K562 (cell line): ENCODE data around the gene ADAMTS20. TPM values are rescaled to one million over a fixed set of nuclear protein-coding genes. Genes with fewer than 3 reads are reported as not detected.

ENCODE experiments used
- ATAC-seq: fragments of 200-7000 bp; cut with Tn5 transposase; 3 replicates; pipeline ENCODE4 v1.9.1; 2020; ENCODE audit warnings: moderate library complexity
- BruUV-seq: library from RNA; stranded (reverse); fragments of 400-500 nt; replicated peaks from 2 replicates; lab custom pipeline; 2021; lab: Mats Ljungman, UMichigan
- CTCF ChIA-PET: fragments of 300-600 bp; formaldehyde crosslinking; extraction: SDS; loops from one replicate; lab custom pipeline; 2021; ENCODE audit warnings: low intra/inter-chr PET ratio; lab: Yijun Ruan, JAX
- POLR2A ChIA-PET: fragments of 300-600, 350-650 bp; sonication (Branson Sonifier 250); formaldehyde crosslinking; extraction: SDS; loops from one replicate; lab custom pipeline; 2021; ENCODE audit warnings: antibody characterized with exemption, inconsistent platforms; lab: Yijun Ruan, JAX
- DNase-seq, 4 experiments: peaks; one replicate each; pipeline versions ENCODE4 v3.0.0 to v3.0.0-alpha.2; 2011 to 2018; ENCODE audit warnings: low spot score in 3 of 4, mixed read lengths in 3 of 4; ENCODE audit errors: extremely low read depth in 1 of 4
- FAIRE-seq: peaks from 2 replicates; lab custom pipeline; 2011; peaks lifted over from hg19 to GRCh38; lab: Jason Lieb, UNC
- H2AFZ ChIP-seq: 2 replicates; pipeline ENCODE4 v1.6.0; 2011; ENCODE audit warnings: low read depth, low read length, control low read depth, inconsistent platforms
- H3K27ac ChIP-seq: fragments of 200-600 bp; 3 replicates; pipeline ENCODE4 v1.8.0; 2011; ENCODE audit warnings: low read depth, mild to moderate bottlenecking, control low read depth, inconsistent platforms, low read length, moderate library complexity, mixed read lengths; ENCODE audit errors: extremely low read depth
- H3K27me3 ChIP-seq, 2 experiments: fragments of 300-600 bp in 1 of 2; 2 replicates in 1 of 2; 3 replicates in 1 of 2; pipeline versions ENCODE4 v1.6.0 to v1.8.0; 2011; ENCODE audit warnings: inconsistent platforms in 2 of 2, low read length in 2 of 2, mild to moderate bottlenecking in 1 of 2, mixed read lengths in 1 of 2, moderate library complexity in 1 of 2; ENCODE audit not compliant: control insufficient read depth in 2 of 2, insufficient read depth in 2 of 2
- H3K36me3 ChIP-seq: fragments of 300-600 bp; 3 replicates; pipeline ENCODE4 v1.8.0; 2011; ENCODE audit warnings: mild to moderate bottlenecking, low read length, inconsistent platforms; ENCODE audit not compliant: control insufficient read depth, insufficient read depth
- H3K4me1 ChIP-seq, 2 experiments: fragments of 200-600 bp in 1 of 2; replicated peaks in 1 of 2; 2 replicates in 1 of 2; 3 replicates in 1 of 2; pipeline versions ENCODE4 v1.5.1 to v1.8.0; 2011; ENCODE audit warnings: inconsistent platforms in 2 of 2, low read length in 2 of 2, mild to moderate bottlenecking in 1 of 2, mixed read lengths in 1 of 2, moderate library complexity in 1 of 2; ENCODE audit not compliant: control insufficient read depth in 2 of 2, insufficient read depth in 2 of 2
- H3K4me2 ChIP-seq: 2 replicates; pipeline ENCODE4 v1.6.1; 2011; ENCODE audit warnings: low read length, control low read depth, inconsistent platforms, mixed read lengths; ENCODE audit not compliant: insufficient read depth
- H3K4me3 ChIP-seq: fragments of 200-600 bp; sonication (generic), shearing (Covaris generic); 2 replicates; pipeline ENCODE4 v1.5.1; 2016; ENCODE audit warnings: control low read depth, inconsistent platforms
- H3K79me2 ChIP-seq: fragments of 200-600 bp; 3 replicates; pipeline ENCODE4 v1.8.0; 2011; ENCODE audit warnings: low read length, inconsistent platforms; ENCODE audit not compliant: control insufficient read depth, insufficient read depth
- H3K9ac ChIP-seq, 2 experiments: 2 replicates each; pipeline versions ENCODE4 v1.6.0 to v1.6.1; 2011; ENCODE audit warnings: low read depth in 2 of 2, low read length in 2 of 2, control low read depth in 1 of 2, inconsistent platforms in 1 of 2, mild to moderate bottlenecking in 1 of 2, mixed read lengths in 1 of 2; ENCODE audit not compliant: insufficient read depth in 1 of 2
- H3K9me1 ChIP-seq: one replicate; pipeline ENCODE4 v1.6.0; 2011; ENCODE audit warnings: inconsistent platforms, mild to moderate bottlenecking, low read length, moderate library complexity; ENCODE audit not compliant: control insufficient read depth, insufficient read depth
- H3K9me3 ChIP-seq: replicated peaks from 2 replicates; pipeline ENCODE4 v1.5.1; 2011; ENCODE audit warnings: low read depth, low read length, inconsistent platforms; ENCODE audit not compliant: control insufficient read depth, insufficient read depth
- H4K20me1 ChIP-seq: replicated peaks from 2 replicates; pipeline ENCODE4 v1.6.1; 2011; ENCODE audit warnings: low read length, inconsistent platforms, mixed read lengths; ENCODE audit not compliant: control insufficient read depth, insufficient read depth
- ARHGAP35 ChIP-seq: fragments of 450-650 bp; IDR thresholded peaks from 2 replicates; pipeline ENCODE4 v1.6.1; 2018; ENCODE audit not compliant: partially characterized antibody
- BRF2 ChIP-seq: IDR thresholded peaks from 3 replicates; pipeline ENCODE4 v1.6.1; 2011; ENCODE audit warnings: borderline replicate concordance, mild to moderate bottlenecking; ENCODE audit not compliant: insufficient read length, insufficient read depth
- CEBPB ChIP-seq: fragments of 450-650 bp; IDR thresholded peaks from 2 replicates; pipeline ENCODE4 v1.6.1; 2016; ENCODE audit warnings: missing genetic modification characterization, missing compliant biosample characterization
- DDX20 ChIP-seq: fragments of 450-650 bp; IDR thresholded peaks from 2 replicates; pipeline ENCODE4 v1.6.1; 2016; ENCODE audit warnings: missing genetic modification characterization, low read depth, mild to moderate bottlenecking, missing compliant biosample characterization, moderate library complexity
- FOXJ3 ChIP-seq: sonication (generic); formaldehyde crosslinking; IDR thresholded peaks from 2 replicates; pipeline ENCODE4 v1.4.0; 2020; ENCODE audit warnings: mild to moderate bottlenecking, missing genetic modification reagents
- HMG20B ChIP-seq: fragments of 250-450 bp; sonication (Bioruptor Pico); IDR thresholded peaks from 2 replicates; pipeline ENCODE4 v1.5.0; 2021; ENCODE audit warnings: mild to moderate bottlenecking
- MCM5 ChIP-seq: fragments of 450-650 bp; IDR thresholded peaks from 2 replicates; pipeline ENCODE4 v1.6.1; 2016; ENCODE audit warnings: low read depth
- PTTG1 ChIP-seq: fragments of 450-650 bp; IDR thresholded peaks from 2 replicates; pipeline ENCODE4 v1.6.1; 2016; ENCODE audit warnings: low read depth, mild to moderate bottlenecking, missing genetic modification characterization, missing compliant biosample characterization
- SIX5 ChIP-seq, 2 experiments: IDR thresholded peaks; 2 replicates each; pipeline ENCODE4 v1.6.1; 2011; ENCODE audit warnings: low read length in 2 of 2, borderline replicate concordance in 1 of 2, low read depth in 1 of 2, mild to moderate bottlenecking in 1 of 2, moderate library complexity in 1 of 2; ENCODE audit not compliant: insufficient read depth in 1 of 2
- THRB ChIP-seq: fragments of 450-650 bp; formaldehyde crosslinking; conservative IDR thresholded peaks from 2 replicates; pipeline ENCODE4 v1.4.0; 2022; ENCODE audit warnings: mild to moderate bottlenecking, missing genetic modification characterization
- ZNF175 ChIP-seq: fragments of 200-800 bp; sonication (Bioruptor generic); IDR thresholded peaks from 2 replicates; pipeline ENCODE4 v1.6.1; 2016; ENCODE audit warnings: low read depth, mild to moderate bottlenecking, missing genetic modification characterization, missing compliant biosample characterization
- ZNF318 ChIP-seq, 2 experiments: fragments of 450-650 bp; IDR thresholded peaks; 2 replicates each; pipeline ENCODE4 v1.6.1; 2016; ENCODE audit warnings: mild to moderate bottlenecking in 2 of 2, borderline replicate concordance in 1 of 2, low read depth in 1 of 2, moderate library complexity in 1 of 2
- WGBS: fragments of 100-300 bp; shearing (Covaris generic); methylation state at CpG from one replicate; pipeline ENCODE4 v1.1.6; 2016; ENCODE audit warnings: low coverage, mixed read lengths; ENCODE audit not compliant: insufficient coverage; ENCODE audit errors: missing lambda C conversion rate; 5-methylcytosine and 5-hydroxymethylcytosine counted together
- in situ Hi-C: fragments of 300-500 bp; cut with MboI; formaldehyde crosslinking; loops from 4 replicates; pipeline ENCODE4 v1.15.0; 2018; ENCODE audit warnings: inconsistent platforms, mixed read lengths
- intact Hi-C: fragments of 100-400 bp; cut with micrococcal nuclease; formaldehyde crosslinking; loops from 2 replicates; pipeline ENCODE4 v1.14.2; 2022
- polyA plus RNA-seq, 8 experiments: library from polyadenylated mRNA; depleted of rRNA in 4 of 8; stranded (reverse) in 5 of 8; unstranded in 3 of 8; fragments of >200 nt; fragmentation: Nextera tagmentation in 2 of 8; fragmentation: Illumina TruSeq in 1 of 8; extraction: Ambion mirVana in 2 of 8; extraction: Trizol in 1 of 8; gene quantifications; 2 replicates each; pipeline versions ENCODE4 v1.2.1 to v1.2.3, GENCODE V29; 2011 to 2014; ENCODE audit warnings: inconsistent platforms in 1 of 8, missing spikeins in 1 of 8
- total RNA-seq, 7 experiments: library from RNA; depleted of rRNA in 6 of 7; stranded (reverse); fragments of >200 nt in 6 of 7; fragmentation: Illumina TruSeq in 2 of 7; extraction: Trizol in 2 of 7; gene quantifications; 2 replicates each; pipeline versions ENCODE4 v1.2.1 to v1.2.3, GENCODE V29; 2011 to 2021; ENCODE audit warnings: low replicate concordance in 1 of 7

The ADAMTS20 gene
- total and polyA plus RNA-seq, 9 of the 15 experiments (the other 6 are each of a cell fraction or from before 2014, with no cell fraction given), result 0.01 to 0.84 (median 0.07) TPM; not detected in 2

GRCh38 chr12:43349863-43350262 lies 202.1 kb downstream of the ADAMTS20 start:
- WGBS, result 0% methylated on average over 2 of the region's 2 CpGs
- Histone ChIP-seq H3K9me3 (no peaks in the 10 kb centered on the region), H3K4me1 (no peaks in the 10 kb centered on the region), H3K36me3 (no peaks in the 10 kb centered on the region), H3K4me2 (no peak overlapping the region), H3K27me3 (no peaks in the 10 kb centered on the region), H3K9ac (no peak overlapping the region), H3K4me3 (no peak overlapping the region), H3K9me1 (no peaks in the 10 kb centered on the region), H4K20me1 (no peaks in the 10 kb centered on the region), H3K79me2 (no peaks in the 10 kb centered on the region), H2AFZ (no peak overlapping the region), H3K27ac (no peak overlapping the region)
- DNase-seq (no peak), FAIRE-seq (no peak), ATAC-seq (no peak)
- no TSS peak for BruUV-seq
- in situ Hi-C loops, result no loop called here
- POLR2A ChIA-PET, result no interaction called here
- CTCF ChIA-PET, result interaction anchor here (1.3 kb wide), 1 partner anchor 378 kb away, joined by 5 read pairs; no protein-coding TSS in a partner anchor
- intact Hi-C loops, result no loop called here
- TF ChIP-seq CEBPB (tag), result no peak
- TF ChIP-seq SIX5 (IDR thresholded peaks at IDR 0.05; ENCODE audit: borderline replicate concordance in 1 of 2, insufficient read depth in 1 of 2, low read depth in 1 of 2, low read length in 2 of 2), result no peak
- no peak for TF ChIP-seq HMG20B (CRISPR knock-in tag)
- no peak for TF ChIP-seq DDX20 (tag)
- TF ChIP-seq MCM5, result no peak
- TF ChIP-seq ZNF318 (IDR thresholded peaks at IDR 0.05; ENCODE audit: borderline replicate concordance in 1 of 2, low read depth in 1 of 2), result no peak
- TF ChIP-seq ZNF175, result no peak
- no peak for TF ChIP-seq PTTG1 (tag)
- no peak for TF ChIP-seq FOXJ3 (CRISPR knock-in tag)
- TF ChIP-seq BRF2, result no peak
- no peak for TF ChIP-seq THRB
- TF ChIP-seq ARHGAP35, result no peak
